GM21619 (cell line): ENCODE measurements around the gene MVB12B.
"Not testable (repeated sequence)": the region's sequence is repeated elsewhere in the genome, so short reads cannot be mapped to it uniquely, and the experiment has no call there.

Experiments used
- ATAC-seq: cut with Tn5 transposase; IDR thresholded peaks from one replicate; pipeline ENCODE4 v1.9.1; 2021; ENCODE audit not compliant: unreplicated experiment

The MVB12B gene

GRCh38 chr9:126326228-126327005 is at the start of gene MVB12B:
TSS of gene MVB12B (plus strand) at chr9:126326829. CDS start at chr9:126326930, 101 bp downstream.
- ATAC-seq: no peak

- ATAC-seq: no peak
Measured at GRCh38 chr9:126283799-126284465, 42.7 kb upstream of the MVB12B start.

- not testable (repeated sequence) for ATAC-seq
Measured at GRCh38 chr9:126285652-126286051, 41.0 kb upstream of the MVB12B start.

- ATAC-seq: no peak
Measured at GRCh38 chr9:126287166-126287866, 39.3 kb upstream of the MVB12B start.

- no peak for ATAC-seq
Measured at GRCh38 chr9:126290871-126291270, 35.8 kb upstream of the MVB12B start.

GRCh38 chr9:126291925-126292324 is 34.7 kb upstream of the MVB12B start:
- ATAC-seq: no peak

GRCh38 chr9:126292736-126293521 is 33.7 kb upstream of the MVB12B start:
- no peak for ATAC-seq

- ATAC-seq: no peak
Measured at GRCh38 chr9:126293522-126293889, 33.1 kb upstream of the MVB12B start.

- ATAC-seq: no peak
Measured at GRCh38 chr9:126294331-126295081, 32.1 kb upstream of the MVB12B start.

GRCh38 chr9:126295082-126295477 is 31.5 kb upstream of the MVB12B start:
- ATAC-seq: no peak

- no peak for ATAC-seq
Measured at GRCh38 chr9:126295516-126295915, 31.1 kb upstream of the MVB12B start.

- ATAC-seq: no peak
Measured at GRCh38 chr9:126295936-126296600, 30.6 kb upstream of the MVB12B start.

- ATAC-seq: no peak
Measured at GRCh38 chr9:126296687-126297086, 29.9 kb upstream of the MVB12B start.

- ATAC-seq: no peak
Measured at GRCh38 chr9:126297661-126298060, 29.0 kb upstream of the MVB12B start.

GRCh38 chr9:126298063-126298801 is 28.4 kb upstream of the MVB12B start:
- no peak for ATAC-seq

- ATAC-seq: no peak
Measured at GRCh38 chr9:126299706-126300276, 26.8 kb upstream of the MVB12B start.

- no peak for ATAC-seq
Measured at GRCh38 chr9:126301196-126301595, 25.4 kb upstream of the MVB12B start.

GRCh38 chr9:126301985-126302603 is 24.5 kb upstream of the MVB12B start:
- no peak for ATAC-seq
